Activated CD8-positive, alpha-beta memory T cell treated with anti-CD3 and anti-CD28 coated beads for 36 hours (primary cell): ENCODE measurements around the gene EHD1. TPM values are rescaled to one million over a fixed set of nuclear protein-coding genes. Genes with fewer than 3 reads are reported as not detected.

Source experiments
- CTCF ChIA-PET: fragments of 350-600 bp; sonication (Branson Sonifier 250); formaldehyde crosslinking; loops from one replicate; lab custom pipeline; 2021; ENCODE audit warnings: antibody characterized with exemption; lab: Charles Lee
- POLR2A ChIA-PET: fragments of 350-600 bp; sonication (Branson Sonifier 250); formaldehyde crosslinking; loops from one replicate; lab custom pipeline; 2021; ENCODE audit warnings: antibody characterized with exemption; lab: Charles Lee
- total RNA-seq, 2 experiments: library from RNA; stranded (reverse); gene quantifications; one replicate each; pipeline ENCODE4 v1.2.3, GENCODE V29; 2021

EHD1 gene
- total RNA-seq, 2 experiments from 2014 or later: 82.2 to 85.8 TPM

GRCh38 chr11:64913171-64913727, 34.8 kb upstream of the EHD1 start:
- POLR2A ChIA-PET: interaction anchor here (0.6 kb wide), 1 partner anchor 127 kb away, joined by 6 read pairs; no protein-coding TSS in a partner anchor
- CTCF ChIA-PET: no interaction called here

- ChIA-PET CTCF (interaction anchor here (0.6 to 1.0 kb wide), 3 partner anchors 12 to 602 kb away, joined by 3 read pairs; no protein-coding TSS in a partner anchor), POLR2A (no interaction called here)
Observed at GRCh38 chr11:64911689-64912088, 33.3 kb upstream of the EHD1 start.

- CTCF ChIA-PET: interaction anchor here (0.6 kb wide), 1 partner anchor 603 kb away, joined by 3 read pairs; no protein-coding TSS in a partner anchor
- POLR2A ChIA-PET: no interaction called here
Observed at GRCh38 chr11:64911142-64911541, 32.7 kb upstream of the EHD1 start.

GRCh38 chr11:64910451-64911093, 32.2 kb upstream of the EHD1 start:
- POLR2A ChIA-PET: no interaction called here
- CTCF ChIA-PET: no interaction called here

GRCh38 chr11:64909653-64910343, 31.4 kb upstream of the EHD1 start:
- POLR2A ChIA-PET: no interaction called here
- CTCF ChIA-PET: interaction anchor here (0.9 kb wide), 1 partner anchor 115 kb away, joined by 4 read pairs; no protein-coding TSS in a partner anchor

- ChIA-PET POLR2A (no interaction called here), CTCF (no interaction called here)
Observed at GRCh38 chr11:64908766-64909165, 30.3 kb upstream of the EHD1 start.

- CTCF ChIA-PET: no interaction called here
- POLR2A ChIA-PET: no interaction called here
Observed at GRCh38 chr11:64906314-64906635, 27.9 kb upstream of the EHD1 start.

GRCh38 chr11:64905516-64906313, 27.3 kb upstream of the EHD1 start:
- POLR2A ChIA-PET: no interaction called here
- CTCF ChIA-PET: no interaction called here

GRCh38 chr11:64903291-64903833, 24.9 kb upstream of the EHD1 start:
- POLR2A ChIA-PET: no interaction called here
- CTCF ChIA-PET: no interaction called here

GRCh38 chr11:64902102-64902900, 23.9 kb upstream of the EHD1 start:
- ChIA-PET POLR2A (no interaction called here), CTCF (interaction anchor here (1.0 kb wide), 1 partner anchor 112 kb away, joined by 3 read pairs; the partner anchor contains the start of gene ARL2)

GRCh38 chr11:64900774-64901173, 22.4 kb upstream of the EHD1 start:
- ChIA-PET POLR2A (interaction anchor here (0.8 to 1.4 kb wide), 3 partner anchors 36 to 98 kb away, joined by 3 to 6 read pairs (median 4); partner anchors contain the start of gene MAP4K2), CTCF (interaction anchor here (1.2 to 17.1 kb wide), 2 partner anchors 14 to 48 kb away, joined by 3 to 475 read pairs; partner anchors contain the start of gene CDC42BPG)

- CTCF ChIA-PET: interaction anchor here (0.7 to 17.1 kb wide), 6 partner anchors 12 to 157 kb away, joined by 3 to 475 read pairs (median 4); partner anchors contain the start of gene CDC42BPG
- POLR2A ChIA-PET: interaction anchor here (0.7 to 1.4 kb wide), 4 partner anchors 35 to 310 kb away, joined by 3 to 6 read pairs (median 4); partner anchors contain the start of gene MAP4K2
Observed at GRCh38 chr11:64900263-64900678, 21.9 kb upstream of the EHD1 start.

- ChIA-PET CTCF (interaction anchor here (1.4 to 17.1 kb wide), 2 partner anchors 10 to 46 kb away, joined by 5 to 475 read pairs; partner anchors contain the start of gene CDC42BPG), POLR2A (interaction anchor here (0.5 kb wide), 1 partner anchor 9 kb away, joined by 9 read pairs; no protein-coding TSS in a partner anchor)
Observed at GRCh38 chr11:64898541-64898940, 20.1 kb upstream of the EHD1 start.

GRCh38 chr11:64898076-64898445, 19.6 kb upstream of the EHD1 start:
- POLR2A ChIA-PET: interaction anchor here (0.5 kb wide), 1 partner anchor 9 kb away, joined by 9 read pairs; no protein-coding TSS in a partner anchor
- CTCF ChIA-PET: interaction anchor here (1.4 to 17.1 kb wide), 2 partner anchors 10 to 46 kb away, joined by 5 to 475 read pairs; partner anchors contain the start of gene CDC42BPG

- POLR2A ChIA-PET: no interaction called here
Observed at GRCh38 chr11:64897381-64898075, 19.1 kb upstream of the EHD1 start.

GRCh38 chr11:64896448-64897022, 18.1 kb upstream of the EHD1 start:
- ChIA-PET CTCF (interaction anchor here (0.6 to 17.1 kb wide), 2 partner anchors 18 to 44 kb away, joined by 3 to 475 read pairs; partner anchors contain the start of genes CDC42BPG and EHD1), POLR2A (no interaction called here)

More at GRCh38 chr11:64897381-64898075, 19.1 kb upstream of the EHD1 start:
- CTCF ChIA-PET: interaction anchor here (1.4 to 17.1 kb wide), 2 partner anchors 9 to 45 kb away, joined by 5 to 475 read pairs; partner anchors contain the start of gene CDC42BPG
